LHCN-M2 (cell line): ENCODE data around the gene MANBA. TPM values are rescaled to one million over a fixed set of nuclear protein-coding genes. Genes with fewer than 3 reads are reported as not detected.

Experiments used
- DNase-seq: peaks from one replicate; pipeline ENCODE4 v3.0.0-alpha.2; 2012; ENCODE audit warnings: low read depth
- total RNA-seq: library from RNA; depleted of rRNA; stranded (reverse); fragments of >200 nt; gene quantifications from 2 replicates; pipeline ENCODE4 v1.2.3, GENCODE V29; 2014; rRNA removed

The MANBA gene
- total RNA-seq, 1 experiment from 2014 or later = 24.4 TPM

- DNase-seq = no peak
Measured at GRCh38 chr4:102594000-102594399, 166.8 kb downstream of the MANBA start.

- DNase-seq = no peak
Measured at GRCh38 chr4:102593147-102593546, 167.6 kb downstream of the MANBA start.

GRCh38 chr4:102592256-102592655 lies 168.5 kb downstream of the MANBA start:
- DNase-seq = no peak

- no peak for DNase-seq
Measured at GRCh38 chr4:102589743-102590142, 171.0 kb downstream of the MANBA start.

GRCh38 chr4:102586644-102587021 lies 174.1 kb downstream of the MANBA start:
- no peak for DNase-seq

GRCh38 chr4:102586002-102586643 lies 174.6 kb downstream of the MANBA start:
- no peak for DNase-seq

- no peak for DNase-seq
Measured at GRCh38 chr4:102585329-102585728, 175.4 kb downstream of the MANBA start.

- DNase-seq = no peak
Measured at GRCh38 chr4:102584091-102584490, 176.7 kb downstream of the MANBA start.

Other genes starting within 250 kb of the MANBA start
- gene UBE2D3, start 66.6 kb upstream of the MANBA start, total RNA-seq = 343 and 417 TPM in 2 replicates
- gene CISD2, start 108.0 kb upstream of the MANBA start, total RNA-seq = 40.7 and 50.3 TPM in 2 replicates